Pancreas (tissue), 10 donors: ENCODE results near the gene DEAF1. TPM values are rescaled to one million over a fixed set of nuclear protein-coding genes. Genes with fewer than 3 reads are reported as not detected.

ENCODE experiments used
- ATAC-seq, 4 donors: fragments of 200-7000 bp; cut with Tn5 transposase; one replicate each; pipeline versions ENCODE4 v1.8.0 to v1.9.1; 2020; ENCODE audit warnings: mild to moderate bottlenecking in 4 of 4, moderate library complexity in 4 of 4
- DNase-seq, 6 donors: peaks; one replicate each; pipeline ENCODE4 v3.0.0-alpha.2; 2020
- FAIRE-seq: peaks from 2 replicates; lab custom pipeline; 2012; peaks lifted over from hg19 to GRCh38; lab: Jason Lieb, UNC
- H3K27ac ChIP-seq, 4 donors: fragments of 200-600 bp; sonication (generic); 1 replicate in 3 of 4; 2 replicates in 1 of 4; pipeline versions ENCODE4 v1.5.0 to v1.8.0; 2020
- H3K27me3 ChIP-seq, 4 donors: fragments of 200-600 bp; one replicate each; pipeline ENCODE4 v1.8.0; 2021
- H3K36me3 ChIP-seq, 3 donors: fragments of 200-600 bp; sonication (generic) in 1 of 3; one replicate each; pipeline versions ENCODE4 v1.5.0 to v1.8.0; 2020 to 2021
- H3K4me1 ChIP-seq, 3 donors: fragments of 200-600 bp; one replicate each; pipeline ENCODE4 v1.8.0; 2021
- H3K4me3 ChIP-seq, 4 donors: fragments of 200-600 bp; sonication (generic) in 2 of 4; one replicate each; pipeline versions ENCODE4 v1.5.0 to v1.8.0; 2020 to 2021
- H3K9me3 ChIP-seq, 4 donors: fragments of 200-600 bp; one replicate each; pipeline ENCODE4 v1.8.0; 2021
- CTCF ChIP-seq, 4 donors: fragments of 200-600 bp; sonication (generic) in 3 of 4; IDR thresholded peaks; one replicate each; pipeline versions ENCODE4 v1.5.0 to v1.8.0; 2021; ENCODE audit warnings: antibody characterized with exemption in 4 of 4
- WGBS, 2 donors: extraction: QIAGEN DNeasy Blood & Tissue Kit; methylation state at CpG; one replicate each; pipeline ENCODE4 v1.1.7; 2013; 5-methylcytosine and 5-hydroxymethylcytosine counted together
- intact Hi-C, 3 donors: fragments of 100-400 bp; cut with DNase I; formaldehyde crosslinking; loops; one replicate each; pipeline versions ENCODE4 v1.11.1 to v1.14.2; 2022
- polyA plus RNA-seq, 2 donors: library from polyadenylated mRNA; stranded (reverse); fragments of 200-250 nt; gene quantifications; one replicate each; pipeline ENCODE4 v1.2.3, GENCODE V29; 2013
- total RNA-seq, 6 donors: library from RNA; stranded (reverse); fragmentation: NEBNext Ultra II Directional in 4 of 6; extraction: Animal tissue kit (Norgen Biotek cat#: 25700) in 4 of 6; gene quantifications; one replicate each; pipeline versions ENCODE4 v1.2.1 to v1.2.4, GENCODE V29; 2021 to 2023
- donor health status: healthy with polysubstance abuse.
- donor health status: DM: no; HTN: no; CAD: no; lungs with moderate emphysema.
- donor health status: DM: no; HTN: no; CAD: no.
- donor health status: control.
- donor health status: control.
- donor health status: Bipolar disorder and iron deficiency.
- donor health status: DM: yes; HTN: yes; CAD: no.
- donor health status: DM: no; HTN: no; CAD: no.
- donor health status: DM: no; HTN: no; CAD: no.
- donor health status: DM: yes; HTN: yes; CAD: no.

DEAF1 gene
- total and polyA plus RNA-seq, 8 donors, result 15.9 to 33.8 (median 21.0) TPM

- no peak for TF ChIP-seq CTCF (IDR thresholded peaks at IDR 0.05)
- peak in 1 of 6 donors; percentile 69 for DNase-seq
- Histone ChIP-seq H3K27me3 (no peaks in the 10 kb centered on the region), H3K4me3 (no peak overlapping the region), H3K9me3 (no peaks in the 10 kb centered on the region), H3K4me1 (no peaks in the 10 kb centered on the region), H3K27ac (no peak overlapping the region), H3K36me3 (peaks cover 0 to 67% (median 28%) of the 10 kb centered on the region in 3 donors)
- intact Hi-C loops, result no loop called here
- peak in 1 of 4 donors; percentile 4 for ATAC-seq
- no peak for FAIRE-seq
- WGBS, 2 donors, result 93 to 94% methylated on average over 28 to 30 of the region's 30 CpGs
These were observed 96.9 kb downstream of the DEAF1 start for GRCh38 chr11:598005-598680.

GRCh38 chr11:597166-597725 lies 97.8 kb downstream of the DEAF1 start:
- ATAC-seq (no peak), FAIRE-seq (no peak), DNase-seq (peak in 2 of 6 donors; percentile 41 to 66)
- WGBS, 2 donors, result 90 to 92% methylated on average over 29 of the region's 29 CpGs
- Histone ChIP-seq H3K4me1 (no peaks in the 10 kb centered on the region), H3K27ac (no peak overlapping the region), H3K27me3 (no peaks in the 10 kb centered on the region), H3K4me3 (no peak overlapping the region), H3K9me3 (no peaks in the 10 kb centered on the region), H3K36me3 (peaks cover 0 to 73% (median 28%) of the 10 kb centered on the region in 3 donors)
- no peak for TF ChIP-seq CTCF (IDR thresholded peaks at IDR 0.05)
- intact Hi-C loops, result no loop called here

GRCh38 chr11:596374-596773 lies 98.6 kb downstream of the DEAF1 start:
- WGBS, 2 donors, result 90 to 98% methylated on average over 10 of the region's 10 CpGs
- peak in 1 of 6 donors; percentile 34 for DNase-seq
- no peak overlapping the region for H3K4me3 ChIP-seq
- ATAC-seq, result no peak
- peaks cover 0 to 69% (median 24%) of the 10 kb centered on the region in 3 donors for H3K36me3 ChIP-seq
- no peaks in the 10 kb centered on the region for H3K9me3 ChIP-seq
- TF ChIP-seq CTCF (IDR thresholded peaks at IDR 0.05), result no peak
- H3K4me1 ChIP-seq, result no peaks in the 10 kb centered on the region
- no peak overlapping the region for H3K27ac ChIP-seq
- no peak for FAIRE-seq
- intact Hi-C loops, result no loop called here
- H3K27me3 ChIP-seq, result no peaks in the 10 kb centered on the region

GRCh38 chr11:595400-595799 lies 99.6 kb downstream of the DEAF1 start:
- DNase-seq, result peak in 1 of 6 donors; percentile 36
- 92 to 94% methylated on average over 10 of the region's 10 CpGs for WGBS, 2 donors

More at GRCh38 chr11:595400-595799, 99.6 kb downstream of the DEAF1 start:
- peaks cover 0 to 76% (median 24%) of the 10 kb centered on the region in 3 donors for H3K36me3 ChIP-seq
- ATAC-seq (no peak), FAIRE-seq (no peak)
- H3K9me3 ChIP-seq, result no peaks in the 10 kb centered on the region
- no peaks in the 10 kb centered on the region for H3K27me3 ChIP-seq
- H3K4me3 ChIP-seq, result no peak overlapping the region
- intact Hi-C loops, result no loop called here
- TF ChIP-seq CTCF (IDR thresholded peaks at IDR 0.05), result no peak
- H3K27ac ChIP-seq, result no peak overlapping the region
- no peaks in the 10 kb centered on the region for H3K4me1 ChIP-seq

Other genes starting within 250 kb of the DEAF1 start
- gene PTDSS2, start 244.9 kb downstream of the DEAF1 start, total RNA-seq, result 10 to 100 TPM; 11.3 to 17.4 (median 15.2) TPM
- 10 to 100 TPM; 24.7 to 44.7 TPM for gene PTDSS2, start 244.9 kb downstream of the DEAF1 start, polyA plus RNA-seq
- 10 to 100 TPM; 38.9 to 65.1 (median 59.1) TPM for gene RNH1, start 188.0 kb downstream of the DEAF1 start, total RNA-seq
- gene RNH1, start 188.0 kb downstream of the DEAF1 start, polyA plus RNA-seq, result 10 to 100 TPM; 66.8 to 87.7 TPM
- gene HRAS, start 159.6 kb downstream of the DEAF1 start, total RNA-seq, result 10 to 100 TPM; 10.4 to 22.6 (median 19.2) TPM
- 100 to 1,000 TPM; 103 to 130 TPM for gene HRAS, start 159.6 kb downstream of the DEAF1 start, polyA plus RNA-seq
- 1 to 10 TPM in 5 of 6 donors, under 1 TPM in 1; 0.98 to 2.0 (median 1.6) TPM for gene LRRC56, start 157.7 kb downstream of the DEAF1 start, total RNA-seq
- gene LRRC56, start 157.7 kb downstream of the DEAF1 start, polyA plus RNA-seq, result 1 to 10 TPM; 5.4 to 7.3 TPM
- 1 to 10 TPM; 2.7 to 6.9 (median 5.6) TPM for gene LMNTD2, start 134.5 kb downstream of the DEAF1 start, total RNA-seq
- 10 to 100 TPM; 10.4 to 24.2 TPM for gene LMNTD2, start 134.5 kb downstream of the DEAF1 start, polyA plus RNA-seq
- 10 to 100 TPM; 17.6 to 35.7 (median 27.9) TPM for gene RASSF7, start 134.3 kb downstream of the DEAF1 start, total RNA-seq
- gene RASSF7, start 134.3 kb downstream of the DEAF1 start, polyA plus RNA-seq, result 100 to 1,000 TPM; 171 to 253 TPM
- 10 to 100 TPM; 11.2 to 17.2 (median 13.1) TPM for gene PHRF1, start 118.8 kb downstream of the DEAF1 start, total RNA-seq
- 10 to 100 TPM; 15.6 to 39.3 TPM for gene PHRF1, start 118.8 kb downstream of the DEAF1 start, polyA plus RNA-seq
- gene IRF7, start 79.3 kb downstream of the DEAF1 start, total RNA-seq, result 10 to 100 TPM in 2 of 6 donors, 1 to 10 TPM in 4; 4.0 to 30.0 (median 9.1) TPM
- 10 to 100 TPM; 33.4 to 36.6 TPM for gene IRF7, start 79.3 kb downstream of the DEAF1 start, polyA plus RNA-seq
- gene CDHR5, start 70.3 kb downstream of the DEAF1 start, total RNA-seq, result 1 to 10 TPM in 5 of 6 donors, under 1 TPM in 1; 0.61 to 2.7 (median 1.5) TPM
- 1 to 10 TPM; 1.3 to 4.4 TPM for gene CDHR5, start 70.3 kb downstream of the DEAF1 start, polyA plus RNA-seq
- gene SCT, start 68.0 kb downstream of the DEAF1 start, total RNA-seq, result under 1 TPM in 2 of 6 donors, not detected in 4; 0.58 to 0.69 TPM
- not detected for gene SCT, start 68.0 kb downstream of the DEAF1 start, polyA plus RNA-seq
- 1 to 10 TPM in 1 of 6 donors, under 1 TPM in 5; 0.28 to 1.4 (median 0.66) TPM for gene DRD4, start 58.0 kb downstream of the DEAF1 start, total RNA-seq
- 1 to 10 TPM; 2.4 TPM for gene DRD4, start 58.0 kb downstream of the DEAF1 start, polyA plus RNA-seq
- gene TMEM80, start 594 bp upstream of the DEAF1 start, total RNA-seq, result 10 to 100 TPM in 4 of 6 donors, 1 to 10 TPM in 2; 8.5 to 16.4 (median 14.2) TPM
- 10 to 100 TPM; 18.6 to 24.7 TPM for gene TMEM80, start 594 bp upstream of the DEAF1 start, polyA plus RNA-seq
- 100 to 1,000 TPM in 2 of 6 donors, 10 to 100 TPM in 4; 58.1 to 113 (median 71.1) TPM for gene EPS8L2, start 11.0 kb upstream of the DEAF1 start, total RNA-seq
- gene EPS8L2, start 11.0 kb upstream of the DEAF1 start, polyA plus RNA-seq, result 100 to 1,000 TPM; 249 to 286 TPM
- 10 to 100 TPM; 52.5 to 83.9 (median 78.2) TPM for gene TALDO1, start 52.2 kb upstream of the DEAF1 start, total RNA-seq
- 10 to 100 TPM; 50.3 to 70.0 TPM for gene TALDO1, start 52.2 kb upstream of the DEAF1 start, polyA plus RNA-seq
- gene GATD1, start 82.3 kb upstream of the DEAF1 start, total RNA-seq, result 10 to 100 TPM; 13.6 to 28.9 (median 18.1) TPM
- gene GATD1, start 82.3 kb upstream of the DEAF1 start, polyA plus RNA-seq, result 10 to 100 TPM; 27.9 to 43.2 TPM
- under 1 TPM in 1 of 6 donors, not detected in 5; 0.12 TPM for gene CEND1, start 94.9 kb upstream of the DEAF1 start, total RNA-seq
- under 1 TPM; 0.27 to 0.42 TPM for gene CEND1, start 94.9 kb upstream of the DEAF1 start, polyA plus RNA-seq
- gene SLC25A22, start 103.1 kb upstream of the DEAF1 start, total RNA-seq, result 10 to 100 TPM; 32.2 to 84.0 (median 41.8) TPM
- 10 to 100 TPM; 40.4 to 45.5 TPM for gene SLC25A22, start 103.1 kb upstream of the DEAF1 start, polyA plus RNA-seq
- gene PIDD1, start 110.0 kb upstream of the DEAF1 start, total RNA-seq, result 10 to 100 TPM in 1 of 6 donors, 1 to 10 TPM in 5; 6.3 to 12.9 (median 8.7) TPM
- 10 to 100 TPM; 53.1 to 70.9 TPM for gene PIDD1, start 110.0 kb upstream of the DEAF1 start, polyA plus RNA-seq
- gene RPLP2, start 114.7 kb upstream of the DEAF1 start, total RNA-seq, result 1,000 to 10,000 TPM in 5 of 6 donors, 100 to 1,000 TPM in 1; 944 to 1,591 (median 1,137) TPM
- gene RPLP2, start 114.7 kb upstream of the DEAF1 start, polyA plus RNA-seq, result 1,000 to 10,000 TPM in 1 of 2 donors, 100 to 1,000 TPM in 1; 761 to 1,687 TPM
- gene PNPLA2, start 123.7 kb upstream of the DEAF1 start, total RNA-seq, result 100 to 1,000 TPM in 1 of 6 donors, 10 to 100 TPM in 5; 59.1 to 109 (median 82.1) TPM
- 100 to 1,000 TPM; 233 to 234 TPM for gene PNPLA2, start 123.7 kb upstream of the DEAF1 start, polyA plus RNA-seq
- 100 to 1,000 TPM in 4 of 6 donors, 10 to 100 TPM in 2; 60.6 to 140 (median 108) TPM for gene CRACR2B, start 132.7 kb upstream of the DEAF1 start, total RNA-seq
- gene CRACR2B, start 132.7 kb upstream of the DEAF1 start, polyA plus RNA-seq, result 100 to 1,000 TPM; 263 to 378 TPM
- 100 to 1,000 TPM; 163 to 278 (median 233) TPM for gene CD151, start 137.7 kb upstream of the DEAF1 start, total RNA-seq
- 100 to 1,000 TPM; 256 to 351 TPM for gene CD151, start 137.7 kb upstream of the DEAF1 start, polyA plus RNA-seq
- 10 to 100 TPM; 62.9 to 98.8 (median 68.9) TPM for gene POLR2L, start 147.3 kb upstream of the DEAF1 start, total RNA-seq
- gene POLR2L, start 147.3 kb upstream of the DEAF1 start, polyA plus RNA-seq, result 100 to 1,000 TPM in 1 of 2 donors, 10 to 100 TPM in 1; 64.7 to 110 TPM
- 10 to 100 TPM; 15.3 to 25.0 (median 18.8) TPM for gene TSPAN4, start 147.6 kb upstream of the DEAF1 start, total RNA-seq
- gene TSPAN4, start 147.6 kb upstream of the DEAF1 start, polyA plus RNA-seq, result 10 to 100 TPM; 44.0 to 67.2 TPM
- 10 to 100 TPM; 41.7 to 86.0 (median 63.1) TPM for gene CHID1, start 215.6 kb upstream of the DEAF1 start, total RNA-seq
- 10 to 100 TPM; 57.1 to 66.0 TPM for gene CHID1, start 215.6 kb upstream of the DEAF1 start, polyA plus RNA-seq
- 10 to 100 TPM; 40.0 to 60.2 (median 53.2) TPM for gene AP2A2, start 230.6 kb upstream of the DEAF1 start, total RNA-seq
- gene AP2A2, start 230.6 kb upstream of the DEAF1 start, polyA plus RNA-seq, result 10 to 100 TPM; 48.0 to 50.8 TPM